Measurements from ENCODE around the gene WWTR1. TPM values are rescaled to one million over a fixed set of nuclear protein-coding genes. Genes with fewer than 3 reads are reported as not detected.

Gene WWTR1
- 48.0 and 49.1 TPM in 2 replicates for total RNA-seq (2014; rRNA removed; shearing (Covaris generic))

GRCh38 chr3:149657926-149658743 lies at the start of gene WWTR1:
TSS of gene WWTR1 (minus strand) at chr3:149658025. CDS start at chr3:149657306, 719 bp downstream.
- peak within 1 kb of the TSS; percentile 93 for H3K27ac ChIP-seq
- H3K27me3 ChIP-seq = no peaks in the 10 kb centered on the region
- peak within 1 kb of the TSS; percentile 71 for H3K4me3 ChIP-seq
- peaks cover 17% of the 10 kb centered on the region for H3K36me3 ChIP-seq
- no peaks in the 10 kb centered on the region for H3K9me3 ChIP-seq (replicated peaks)
- DNase-seq = peak; percentile 95 to 96
- H3K4me1 ChIP-seq = peaks cover 10% of the 10 kb centered on the region

DNA sequence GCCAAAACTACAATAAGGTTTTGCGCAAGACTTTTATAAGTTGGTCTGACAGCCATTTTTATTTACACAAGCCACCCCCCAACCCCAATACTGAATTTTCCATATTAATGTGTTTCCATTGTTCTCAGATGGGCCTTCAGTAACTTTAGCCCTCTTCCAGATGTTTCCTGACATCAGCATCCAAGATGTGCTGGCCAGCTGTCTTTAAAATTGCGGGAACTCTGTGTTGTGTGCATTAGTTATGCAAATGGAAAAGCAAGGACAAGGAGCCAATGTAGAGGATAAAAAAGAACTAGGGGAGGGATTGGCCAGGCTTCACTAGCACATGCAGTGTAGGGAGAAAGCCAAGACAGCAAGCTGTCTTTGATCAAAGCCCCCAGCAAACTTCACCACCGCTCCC lies 49.1 kb upstream of the WWTR1 start:
- peaks cover 14% of the 10 kb centered on the region for H3K4me1 ChIP-seq
- peak; percentile 26 to 72 for DNase-seq
- no peak overlapping the region for H3K4me3 ChIP-seq

DNA sequence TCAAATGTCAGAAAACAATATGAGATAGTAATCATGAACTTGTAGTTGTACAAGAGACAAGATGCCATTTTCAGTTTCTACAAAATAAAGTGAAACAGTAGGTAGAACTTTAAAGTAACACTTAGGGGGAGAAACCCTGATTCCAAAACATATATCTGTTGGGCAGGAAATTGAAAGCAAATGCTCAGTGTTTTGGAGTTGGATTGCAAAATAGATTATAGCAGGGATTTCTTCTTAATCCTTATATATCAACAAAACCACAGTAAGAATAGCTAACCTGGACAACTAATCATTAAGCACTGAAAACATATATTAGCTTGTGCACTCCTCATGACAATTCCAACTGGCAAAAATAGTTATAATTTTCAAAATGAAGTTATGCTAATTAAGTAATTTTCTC lies 47.6 kb upstream of the WWTR1 start:
- peaks cover 14% of the 10 kb centered on the region for H3K4me1 ChIP-seq
- H3K36me3 ChIP-seq = no peaks in the 10 kb centered on the region
- H3K27ac ChIP-seq = no peak overlapping the region
- no peaks in the 10 kb centered on the region for H3K9me3 ChIP-seq (replicated peaks)
- H3K4me3 ChIP-seq = no peak overlapping the region
- no peaks in the 10 kb centered on the region for H3K27me3 ChIP-seq
- DNase-seq = no peak

More for the DNA sequence above, 49.1 kb upstream of the WWTR1 start:
- no peaks in the 10 kb centered on the region for H3K27me3 ChIP-seq
- H3K9me3 ChIP-seq (replicated peaks) = no peaks in the 10 kb centered on the region
- peak overlapping the region; percentile 24; the same call in 1 of the 2 replicates for H3K27ac ChIP-seq
- H3K36me3 ChIP-seq = no peaks in the 10 kb centered on the region

DNA sequence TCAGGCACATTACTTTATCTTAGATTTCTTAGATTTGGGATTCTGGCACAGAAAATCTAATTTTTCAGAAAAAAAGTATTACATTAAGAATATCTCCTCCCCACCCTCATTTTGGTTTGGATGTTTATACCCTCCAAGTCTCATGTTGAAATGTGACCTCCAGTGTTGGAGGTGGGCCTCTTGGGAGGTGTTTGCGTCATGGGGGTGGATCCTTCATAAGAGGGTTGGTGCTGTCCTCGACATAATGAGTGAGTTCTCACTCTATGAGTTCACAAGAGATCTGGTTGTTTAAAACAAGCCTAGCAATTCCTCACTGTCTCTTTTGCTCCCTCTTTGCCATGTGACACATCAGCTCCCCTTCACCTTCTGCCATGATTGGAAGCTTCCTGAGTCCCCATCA lies 45.6 kb upstream of the WWTR1 start:
- Histone ChIP-seq H3K4me3 (no peak overlapping the region), H3K4me1 (peaks cover 6% of the 10 kb centered on the region), H3K36me3 (no peaks in the 10 kb centered on the region), H3K9me3 (replicated peaks) (no peaks in the 10 kb centered on the region), H3K27ac (no peak overlapping the region), H3K27me3 (no peaks in the 10 kb centered on the region)
- DNase-seq = no peak

DNA sequence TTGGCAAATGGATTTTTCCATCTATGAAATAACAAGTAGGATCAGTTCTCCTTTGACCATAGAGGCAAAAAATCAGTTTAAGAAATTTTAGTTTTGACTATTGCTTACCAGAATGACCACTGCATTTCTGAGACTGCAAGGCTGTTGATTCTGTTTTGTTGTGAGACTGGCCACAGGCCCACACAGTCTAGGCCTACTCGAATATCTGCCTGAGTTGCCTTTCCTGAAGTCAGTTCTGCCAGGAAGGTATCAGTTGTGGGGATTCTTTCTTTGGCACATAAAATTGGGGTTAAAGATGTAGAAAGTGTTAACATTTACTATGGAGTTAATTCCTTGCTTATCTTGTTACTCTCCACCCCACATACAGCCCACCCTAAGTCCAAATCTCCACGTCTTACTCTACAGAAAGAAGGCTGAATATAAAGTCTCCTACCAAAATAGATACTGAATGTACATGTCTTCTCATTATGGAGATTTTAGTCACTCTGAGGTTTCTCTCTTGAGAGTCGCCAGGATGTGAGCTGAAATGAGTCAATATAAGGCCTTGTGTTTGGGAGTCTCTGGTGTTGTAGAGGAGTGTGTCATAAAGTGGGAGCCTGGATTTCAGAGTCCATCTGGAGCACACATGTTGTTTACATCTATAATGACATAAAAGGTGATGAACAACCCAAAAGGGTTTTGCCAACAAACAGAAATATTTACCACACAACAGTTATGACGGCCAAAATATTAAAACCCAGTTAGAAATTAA lies 45.0 kb upstream of the WWTR1 start:
- Histone ChIP-seq H3K9me3 (replicated peaks) (peaks cover 4% of the 10 kb centered on the region; the same call in 1 of the 2 replicates), H3K4me3 (no peak overlapping the region), H3K27ac (no peak overlapping the region), H3K4me1 (peaks cover 6% of the 10 kb centered on the region), H3K27me3 (no peaks in the 10 kb centered on the region), H3K36me3 (no peaks in the 10 kb centered on the region)
- DNase-seq = no peak

DNA sequence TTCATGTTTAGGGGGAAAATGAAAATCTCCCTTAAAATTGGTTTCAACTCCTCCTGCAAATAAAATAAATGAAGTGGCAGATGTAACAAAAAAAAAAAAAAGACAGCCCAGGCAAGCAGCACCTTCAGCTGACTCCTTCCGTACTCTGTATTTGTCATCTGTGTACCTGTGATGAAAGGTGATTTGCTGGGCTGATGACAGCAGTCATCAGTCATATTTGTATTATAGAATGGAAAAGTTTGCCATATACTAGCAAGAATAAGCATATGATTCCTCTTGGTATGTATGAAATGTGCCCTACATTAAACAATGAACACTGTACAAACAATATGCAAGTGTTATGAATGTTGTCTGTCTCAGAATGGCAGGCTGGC lies 44.1 kb upstream of the WWTR1 start:
- no peak for DNase-seq
- Histone ChIP-seq H3K27ac (no peak overlapping the region), H3K9me3 (replicated peaks) (peaks cover 4% of the 10 kb centered on the region; the same call in 1 of the 2 replicates), H3K36me3 (no peaks in the 10 kb centered on the region), H3K4me3 (no peak overlapping the region), H3K27me3 (no peaks in the 10 kb centered on the region), H3K4me1 (peaks cover 4% of the 10 kb centered on the region)

- H3K27me3 ChIP-seq = no peaks in the 10 kb centered on the region
- H3K9me3 ChIP-seq (replicated peaks) = peaks cover 4% of the 10 kb centered on the region; the same call in 1 of the 2 replicates
- H3K4me1 ChIP-seq = no peaks in the 10 kb centered on the region; the same call in 1 of the 2 replicates
- no peak overlapping the region for H3K27ac ChIP-seq
- no peak for DNase-seq
- no peaks in the 10 kb centered on the region for H3K36me3 ChIP-seq
- H3K4me3 ChIP-seq = no peak overlapping the region
Observed at GRCh38 chr3:149701206-149701976, 43.6 kb upstream of the WWTR1 start.

DNA sequence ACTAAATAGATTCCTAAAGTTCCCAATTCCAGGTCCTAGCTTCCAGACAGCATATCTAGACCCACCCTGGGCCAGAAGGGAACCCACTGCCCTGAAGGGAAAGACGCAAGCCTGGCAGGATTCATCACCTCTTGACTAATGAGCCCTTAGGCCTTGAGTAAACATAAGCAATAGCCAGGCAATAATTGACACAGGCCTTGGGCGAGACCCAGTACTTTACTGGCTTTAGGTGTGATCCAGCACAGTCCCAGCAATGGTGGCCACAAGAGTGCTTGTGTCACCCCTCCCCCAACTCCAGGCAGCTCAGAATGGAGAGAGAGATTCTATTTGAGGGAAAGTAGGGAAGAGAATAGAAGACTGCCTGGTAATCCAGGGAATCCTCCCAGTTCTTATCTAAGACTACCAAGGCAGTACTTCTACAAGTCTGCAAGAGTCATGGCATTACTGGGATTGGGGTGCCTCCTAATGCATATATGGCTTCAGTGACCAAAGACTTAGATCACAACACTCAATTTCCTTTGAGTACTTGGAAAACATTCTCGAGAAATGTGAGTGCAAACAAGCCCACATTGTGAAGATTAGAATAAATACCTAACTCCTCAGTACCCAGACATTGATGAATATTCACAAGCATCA lies 30.4 kb upstream of the WWTR1 start:
- Histone ChIP-seq H3K36me3 (no peaks in the 10 kb centered on the region; the same call in 1 of the 2 replicates), H3K27ac (no peak overlapping the region), H3K9me3 (replicated peaks) (peaks cover 3% of the 10 kb centered on the region; the same call in 1 of the 2 replicates), H3K4me3 (no peak overlapping the region), H3K4me1 (no peaks in the 10 kb centered on the region), H3K27me3 (no peaks in the 10 kb centered on the region)
- DNase-seq = no peak

- no peak for DNase-seq
- Histone ChIP-seq H3K9me3 (replicated peaks) (peaks cover 3% of the 10 kb centered on the region; the same call in 1 of the 2 replicates), H3K4me1 (no peaks in the 10 kb centered on the region), H3K27me3 (no peaks in the 10 kb centered on the region), H3K27ac (no peak overlapping the region), H3K36me3 (no peaks in the 10 kb centered on the region; the same call in 1 of the 2 replicates), H3K4me3 (no peak overlapping the region)
Observed at GRCh38 chr3:149686996-149687395, 29.2 kb upstream of the WWTR1 start.

GRCh38 chr3:149678351-149678950 lies 20.6 kb upstream of the WWTR1 start:
- no peaks in the 10 kb centered on the region for H3K27me3 ChIP-seq
- no peaks in the 10 kb centered on the region for H3K36me3 ChIP-seq
- 0 out of 2 replicates have a peak overlapping the region, but pooled peaks have one; percentile 12 for H3K27ac ChIP-seq
- peaks cover 10% of the 10 kb centered on the region for H3K4me1 ChIP-seq
- H3K4me3 ChIP-seq = no peak overlapping the region
- no peaks in the 10 kb centered on the region for H3K9me3 ChIP-seq (replicated peaks)
- peak; percentile 82 to 87 for DNase-seq

DNA sequence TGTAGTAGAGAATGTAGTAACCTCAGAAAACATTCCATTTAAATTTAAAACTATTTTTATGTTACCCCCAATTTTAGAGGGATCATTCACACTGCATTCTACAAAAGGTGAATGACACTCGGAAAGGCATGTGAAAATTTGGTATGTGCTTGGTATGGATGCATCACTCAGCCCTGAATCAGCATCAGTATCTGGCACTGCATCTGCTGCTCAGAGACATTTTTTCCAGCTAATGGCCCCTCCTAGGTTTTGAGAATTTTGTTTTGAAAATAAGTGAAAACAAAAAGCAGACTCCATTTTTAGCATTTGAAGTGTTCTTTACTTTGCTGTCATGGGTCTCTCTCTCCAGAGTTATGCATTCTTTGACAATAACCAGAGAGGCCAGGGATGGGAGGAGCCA lies 15.6 kb upstream of the WWTR1 start:
- Histone ChIP-seq H3K27me3 (no peaks in the 10 kb centered on the region), H3K27ac (no peak overlapping the region), H3K4me1 (peaks cover 5% of the 10 kb centered on the region), H3K4me3 (no peak overlapping the region), H3K9me3 (replicated peaks) (no peaks in the 10 kb centered on the region), H3K36me3 (no peaks in the 10 kb centered on the region)
- no peak for DNase-seq

GRCh38 chr3:149670742-149671492 lies 13.1 kb upstream of the WWTR1 start:
- Histone ChIP-seq H3K4me3 (no peak overlapping the region), H3K27me3 (no peaks in the 10 kb centered on the region), H3K9me3 (replicated peaks) (no peaks in the 10 kb centered on the region), H3K36me3 (no peaks in the 10 kb centered on the region), H3K4me1 (no peaks in the 10 kb centered on the region), H3K27ac (no peak overlapping the region)
- DNase-seq = no peak

- no peak overlapping the region for H3K27ac ChIP-seq
- no peaks in the 10 kb centered on the region for H3K36me3 ChIP-seq
- H3K4me3 ChIP-seq = no peak overlapping the region
- H3K27me3 ChIP-seq = no peaks in the 10 kb centered on the region
- DNase-seq = no peak
- H3K9me3 ChIP-seq (replicated peaks) = no peaks in the 10 kb centered on the region
- H3K4me1 ChIP-seq = no peaks in the 10 kb centered on the region
Observed at GRCh38 chr3:149667576-149667975, 9.8 kb upstream of the WWTR1 start.
